Fibroblast of skin of left quadriceps (primary cell): ENCODE results near the gene GRIK2.
A peak's percentile ranks its signal among the peaks of the same experiment; 100 is the strongest.

Experiments
- DNase-seq, 2 experiments: peaks; one replicate each; pipeline ENCODE4 v3.0.0-alpha.2; 2013; ENCODE audit warnings: low read depth in 2 of 2

Gene GRIK2

DNA sequence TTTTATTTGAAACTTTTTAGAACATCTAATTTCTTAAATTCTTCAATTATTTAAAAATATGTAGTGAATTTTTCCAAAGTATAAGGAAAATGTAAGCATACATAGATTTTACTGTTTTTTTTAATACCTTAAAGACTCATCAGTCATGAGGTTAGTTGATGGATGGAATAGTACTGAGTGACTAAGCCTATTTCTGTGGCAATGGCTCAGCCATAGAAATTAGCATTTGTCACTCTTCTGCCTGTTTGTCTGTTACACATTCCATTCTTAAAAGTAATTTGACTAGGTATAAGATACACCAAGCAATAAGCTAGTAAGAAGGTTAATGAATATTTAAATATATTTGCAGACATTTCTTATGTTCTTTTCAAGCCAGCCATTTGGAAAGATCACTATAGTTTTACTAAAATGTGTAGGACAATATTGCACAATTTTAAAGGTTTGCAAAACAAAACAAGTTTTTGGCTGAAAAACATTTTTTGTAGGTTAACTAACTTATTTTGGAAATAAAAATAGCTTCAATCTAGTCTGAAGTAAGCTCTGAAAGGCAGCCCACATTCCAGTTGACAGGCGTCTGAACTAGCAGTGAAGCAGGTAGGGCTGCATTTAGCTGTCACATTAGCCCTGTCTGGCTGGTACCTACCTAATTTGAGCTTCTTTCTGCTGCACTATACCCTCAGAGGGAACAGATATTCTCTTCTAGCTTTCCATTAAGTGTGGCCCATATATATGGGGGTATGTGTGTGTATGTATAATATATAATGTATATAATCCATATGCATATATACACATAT lies 385.7 kb downstream of the GRIK2 start:
- no peak for DNase-seq

DNA sequence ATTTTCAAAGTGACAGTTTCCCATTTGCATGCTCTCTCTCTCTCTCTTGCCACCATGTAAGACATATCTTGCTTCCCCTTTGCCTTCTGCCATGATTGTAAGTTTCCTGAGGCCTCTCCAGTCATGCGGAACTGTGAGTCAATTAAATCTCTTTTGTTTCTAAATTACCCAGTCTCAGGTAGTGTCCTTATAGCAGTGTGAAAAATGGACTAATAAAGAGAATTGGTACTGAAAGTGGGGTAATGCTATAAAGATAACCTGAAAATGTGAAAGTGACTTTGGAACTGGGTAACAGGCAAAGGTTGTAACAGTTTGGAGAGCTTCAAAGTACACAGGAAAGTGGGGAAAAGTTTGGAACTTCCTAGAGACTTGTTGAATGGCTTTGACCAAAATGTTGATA lies 389.8 kb downstream of the GRIK2 start:
- DNase-seq: no peak

DNA sequence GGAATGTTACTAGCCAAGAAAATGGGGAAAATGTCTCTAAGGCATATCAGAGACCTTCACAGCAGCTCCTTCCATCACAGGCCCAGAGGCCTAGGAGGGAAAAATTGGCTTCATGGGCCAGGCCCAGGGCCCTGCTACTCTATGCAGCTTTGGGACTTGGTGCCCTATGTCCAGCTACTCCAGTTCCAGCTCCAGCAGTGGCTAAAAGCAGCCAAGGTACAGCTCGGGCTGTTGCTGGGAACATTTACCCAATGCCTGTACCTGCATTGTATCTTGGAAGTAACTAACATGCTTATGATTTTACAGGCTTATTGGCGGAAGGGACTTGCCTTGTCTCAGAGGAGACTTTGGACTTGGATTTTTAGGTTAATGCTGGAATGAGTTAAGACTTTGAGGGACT lies 390.6 kb downstream of the GRIK2 start:
- DNase-seq: no peak

DNA sequence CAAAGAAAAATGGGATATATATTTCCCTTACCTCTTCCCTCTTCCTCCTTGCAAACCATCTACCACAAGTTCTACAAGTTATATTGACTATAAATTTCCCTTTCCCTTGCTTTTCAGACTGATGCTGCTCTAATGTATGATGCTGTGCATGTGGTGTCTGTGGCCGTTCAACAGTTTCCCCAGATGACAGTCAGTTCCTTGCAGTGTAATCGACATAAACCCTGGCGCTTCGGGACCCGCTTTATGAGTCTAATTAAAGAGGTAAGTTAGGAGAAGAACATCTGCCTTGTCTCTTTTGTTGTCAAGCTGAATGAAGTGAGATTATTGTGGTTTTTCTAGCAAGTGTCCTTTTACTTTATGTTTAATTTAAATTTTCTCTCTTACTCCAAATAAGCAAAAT lies 406.0 kb downstream of the GRIK2 start:
- DNase-seq: no peak

DNA sequence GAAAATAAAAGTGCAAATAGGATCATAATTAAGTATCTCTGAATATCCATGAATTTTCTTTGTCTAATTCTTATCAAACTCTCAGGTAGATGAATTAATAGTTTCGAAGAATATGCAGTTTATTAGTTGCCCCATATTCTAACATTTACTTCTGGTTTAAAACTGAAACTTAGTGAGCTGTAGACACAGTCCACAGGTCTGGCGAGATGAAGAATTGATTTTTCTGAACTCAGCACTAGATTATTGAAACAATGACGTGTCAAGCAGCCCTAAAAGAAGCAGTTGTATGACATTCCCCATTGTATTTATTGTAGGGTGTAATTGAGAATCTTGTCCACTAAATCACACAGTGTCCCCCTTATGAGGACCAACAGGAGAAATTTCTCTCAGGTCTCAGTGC lies 407.1 kb downstream of the GRIK2 start:
- DNase-seq: no peak

DNA sequence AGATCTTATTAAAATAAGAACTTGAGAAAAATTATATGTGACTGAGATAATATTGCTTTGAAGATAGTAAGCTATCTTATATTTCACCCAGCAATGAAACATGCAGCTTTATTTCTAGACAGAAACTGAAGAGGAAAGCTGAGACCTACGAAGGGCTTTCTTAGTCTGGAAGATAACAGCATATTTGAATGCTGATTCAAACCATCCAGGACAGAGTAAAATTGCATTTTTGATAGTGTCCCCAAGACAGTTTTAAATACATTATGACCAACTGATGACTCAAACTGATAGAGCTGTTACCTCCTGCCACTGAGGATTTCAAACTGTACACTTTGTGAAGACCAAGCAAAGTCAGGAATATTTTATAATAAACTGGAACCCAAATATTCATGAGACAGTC lies 409.6 kb downstream of the GRIK2 start:
- DNase-seq: no peak

DNA sequence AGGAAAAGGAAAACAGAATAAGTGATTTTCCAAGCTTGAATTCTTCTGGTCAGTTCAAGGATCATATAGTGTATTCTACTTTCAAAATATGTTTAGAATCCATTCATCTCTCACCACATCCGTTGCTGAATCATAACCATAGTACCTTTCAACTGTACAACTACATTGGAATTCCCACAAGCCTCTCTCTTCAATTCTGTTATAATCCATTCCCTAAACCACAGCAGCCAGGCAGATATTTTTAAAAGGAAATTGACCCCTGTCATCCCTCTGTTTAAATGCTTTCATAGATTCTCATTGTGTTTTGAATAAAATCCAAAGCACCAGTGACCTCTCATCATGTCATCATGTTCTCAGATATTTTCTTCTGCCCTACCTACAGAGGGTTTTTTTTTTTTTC lies 412.7 kb downstream of the GRIK2 start:
- peak; percentile 66 to 71 for DNase-seq

DNA sequence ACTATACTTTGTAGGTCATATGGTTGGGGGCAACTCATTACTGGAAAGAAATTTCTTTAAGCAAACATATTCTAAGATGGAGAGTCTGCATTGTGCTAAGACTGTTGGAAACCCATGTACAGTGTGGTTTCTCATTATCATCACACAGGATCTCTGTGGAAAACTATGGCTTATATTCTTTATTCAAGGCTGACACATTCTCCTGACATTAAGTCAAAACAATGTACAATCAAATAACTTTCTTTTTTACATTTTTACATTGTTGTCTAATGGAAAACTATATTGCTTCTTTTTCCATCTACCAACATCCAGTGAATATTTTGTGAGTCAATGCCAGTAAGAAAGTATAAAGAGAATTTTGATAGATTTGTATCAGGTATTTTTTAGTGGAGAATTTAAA lies 417.6 kb downstream of the GRIK2 start:
- no peak for DNase-seq

DNA sequence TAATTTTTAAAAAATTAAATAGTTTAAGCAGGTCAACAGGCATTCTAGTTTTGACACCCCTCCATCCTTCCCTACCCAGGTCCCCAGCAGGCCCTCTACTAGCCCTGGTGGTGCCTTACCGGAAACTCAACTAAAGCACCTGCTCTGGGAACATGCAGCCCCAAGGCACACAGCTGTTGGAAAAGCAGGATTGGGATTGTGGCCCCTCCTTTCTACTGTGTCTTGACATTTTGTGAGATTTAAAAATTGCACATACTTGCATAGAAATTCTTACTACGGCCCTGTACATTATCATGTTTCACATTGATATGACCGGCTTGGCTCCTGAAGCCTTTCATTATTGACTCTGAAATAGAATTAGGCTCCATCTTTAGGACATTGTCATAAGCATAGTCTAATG lies 423.2 kb downstream of the GRIK2 start:
- no peak for DNase-seq

DNA sequence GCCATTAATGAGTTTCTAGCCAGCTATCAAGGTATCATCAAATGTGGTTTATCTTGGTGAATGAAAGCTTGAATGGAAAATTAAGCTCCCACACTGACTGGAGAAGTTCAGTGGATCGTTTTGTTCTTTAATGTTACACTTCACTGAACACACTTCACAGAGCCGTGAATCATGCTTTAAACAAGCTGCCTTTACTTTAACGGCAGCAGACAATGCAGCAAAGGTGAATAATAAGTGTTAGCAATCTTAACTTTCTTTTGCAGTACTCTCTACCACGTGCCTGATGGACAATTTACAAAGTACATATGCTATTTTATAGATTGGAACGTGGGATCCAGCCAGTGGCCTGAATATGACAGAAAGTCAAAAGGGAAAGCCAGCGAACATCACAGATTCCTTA lies 424.5 kb downstream of the GRIK2 start:
- DNase-seq: no peak

DNA sequence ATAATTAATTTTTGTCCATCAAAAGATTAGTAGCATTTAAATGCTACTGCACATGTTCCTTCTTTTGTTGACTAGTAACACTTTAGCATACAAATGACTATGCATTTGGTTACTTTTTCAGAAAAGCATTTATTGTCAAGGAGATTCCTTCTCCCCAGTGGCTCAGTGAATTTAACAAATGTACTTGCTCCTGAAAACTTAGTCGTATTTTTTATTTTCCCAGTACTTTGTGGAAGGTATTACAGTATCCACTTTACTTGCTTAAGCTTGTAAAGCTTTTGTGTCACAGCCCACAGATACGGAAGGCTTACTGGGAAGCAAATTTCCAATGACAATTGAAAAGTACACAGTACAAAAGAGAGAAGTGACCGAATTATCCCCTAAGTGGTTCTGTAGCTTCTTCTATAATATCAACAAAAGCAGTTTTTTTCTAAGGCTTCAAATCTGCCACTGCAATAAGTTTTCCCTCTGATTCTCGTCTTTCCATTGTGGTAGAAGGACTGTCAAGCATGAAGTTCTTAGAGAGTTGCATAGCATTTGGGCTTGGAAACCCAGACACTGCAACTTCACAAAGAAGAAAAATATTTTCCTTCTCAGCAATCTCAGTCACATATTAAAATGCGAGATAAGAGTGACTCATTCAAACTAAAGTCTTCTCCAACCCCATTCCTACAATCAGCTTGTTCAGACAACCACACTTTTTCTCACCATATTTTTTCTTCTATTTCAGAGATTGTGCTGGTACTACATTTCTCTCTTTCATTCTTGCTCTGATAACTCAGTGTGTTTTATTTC lies 431.2 kb downstream of the GRIK2 start:
- no peak for DNase-seq

DNA sequence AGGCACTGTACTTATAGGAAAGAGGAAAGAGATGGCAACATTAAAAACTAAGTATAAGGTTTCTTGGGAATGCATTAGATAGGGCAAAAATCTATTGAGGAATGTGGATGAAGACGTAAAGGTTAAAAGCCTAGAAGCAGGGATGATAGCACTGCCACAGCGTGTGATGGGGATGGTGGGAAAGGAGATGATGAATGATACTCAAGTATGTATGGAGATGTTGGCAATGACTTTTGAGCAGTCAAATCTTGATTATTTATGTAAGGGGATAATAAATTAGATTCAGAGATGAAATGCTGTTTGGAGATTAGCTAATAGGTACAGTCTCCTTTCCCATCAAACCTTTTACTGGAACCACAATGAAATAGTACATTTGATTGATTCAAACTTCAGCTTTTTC lies 432.8 kb downstream of the GRIK2 start:
- peak in 1 of 2 experiments; percentile 10 for DNase-seq

DNA sequence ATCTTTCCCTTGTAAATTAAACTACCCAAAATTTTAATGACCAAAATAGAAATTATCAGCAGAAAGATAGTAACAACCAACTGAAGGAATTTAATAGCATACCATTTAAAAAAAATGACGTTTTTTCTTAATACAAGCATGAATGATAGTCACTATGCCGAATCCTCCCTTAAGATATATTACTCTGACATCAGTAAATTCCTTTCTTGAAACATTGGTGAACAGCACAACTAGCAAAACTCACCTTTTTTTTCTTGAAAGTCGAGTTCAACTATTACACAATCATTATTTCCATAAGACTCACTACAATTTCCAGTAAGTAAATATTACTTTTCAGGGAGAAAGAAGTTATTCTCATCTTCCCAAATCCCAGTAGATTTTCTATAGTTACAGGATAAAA lies 433.2 kb downstream of the GRIK2 start:
- DNase-seq: peak in 1 of 2 experiments; percentile 6

DNA sequence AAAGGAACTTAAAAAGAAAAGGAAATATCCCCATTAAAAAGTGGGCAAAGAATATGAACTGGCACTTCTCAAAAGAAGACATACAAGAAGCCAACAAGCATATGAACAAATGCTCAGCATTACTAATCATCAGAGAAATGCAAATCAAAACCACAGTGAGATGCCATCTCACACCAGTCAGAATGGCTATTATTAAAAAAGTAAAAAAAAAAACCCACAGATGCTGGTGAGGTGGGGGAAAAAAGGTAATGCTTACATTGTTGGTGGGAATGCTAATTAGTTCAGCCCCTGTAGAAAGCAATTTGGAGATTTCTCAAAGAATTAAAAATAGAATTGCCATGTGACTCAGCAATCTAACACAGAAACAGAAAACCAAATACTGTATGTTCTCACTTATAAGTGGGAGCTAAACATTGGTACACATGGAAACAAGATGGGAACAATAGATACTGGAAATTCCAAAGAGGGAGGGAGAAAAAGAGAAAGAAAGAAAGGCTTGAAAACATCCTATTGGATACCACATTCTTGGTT lies 437.1 kb downstream of the GRIK2 start:
- peak; percentile 43 to 44 for DNase-seq

DNA sequence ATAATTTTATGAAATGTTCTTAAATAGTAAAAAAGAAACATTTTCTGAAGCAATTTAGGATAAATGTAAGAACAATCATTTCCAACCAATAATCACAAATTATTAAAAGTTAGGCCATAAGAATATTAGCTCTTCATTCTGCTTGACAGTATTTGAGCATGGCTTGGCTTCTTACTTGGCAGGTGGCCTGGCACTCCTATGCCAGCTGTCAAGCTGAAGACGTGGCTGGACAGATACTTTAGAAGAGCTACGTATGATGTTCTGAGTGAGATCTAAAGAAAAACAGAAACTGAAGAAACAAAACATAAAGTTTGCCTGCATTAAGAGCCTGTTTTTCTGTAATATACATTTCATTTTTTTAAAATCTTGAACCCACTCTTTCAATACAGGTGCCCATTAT lies 438.9 kb downstream of the GRIK2 start:
- DNase-seq: no peak

DNA sequence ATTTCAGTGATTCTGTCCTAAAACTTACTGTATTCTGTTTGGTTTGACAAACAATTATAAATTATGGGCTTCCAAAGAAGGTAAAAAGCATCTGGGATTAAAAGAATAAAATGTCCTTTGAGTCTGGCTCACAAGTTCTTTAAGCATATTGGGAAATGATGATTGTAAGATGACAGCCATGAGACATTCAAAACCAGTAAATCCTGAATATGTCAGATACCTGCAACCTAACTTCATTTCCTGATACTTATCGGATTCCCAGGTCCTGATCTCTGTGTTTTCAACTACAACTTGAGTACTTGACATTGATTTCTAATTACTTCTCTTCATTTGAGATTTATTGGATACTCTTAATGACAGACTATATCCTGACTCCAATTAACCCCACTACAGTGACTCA lies 446.6 kb downstream of the GRIK2 start:
- no peak for DNase-seq

DNA sequence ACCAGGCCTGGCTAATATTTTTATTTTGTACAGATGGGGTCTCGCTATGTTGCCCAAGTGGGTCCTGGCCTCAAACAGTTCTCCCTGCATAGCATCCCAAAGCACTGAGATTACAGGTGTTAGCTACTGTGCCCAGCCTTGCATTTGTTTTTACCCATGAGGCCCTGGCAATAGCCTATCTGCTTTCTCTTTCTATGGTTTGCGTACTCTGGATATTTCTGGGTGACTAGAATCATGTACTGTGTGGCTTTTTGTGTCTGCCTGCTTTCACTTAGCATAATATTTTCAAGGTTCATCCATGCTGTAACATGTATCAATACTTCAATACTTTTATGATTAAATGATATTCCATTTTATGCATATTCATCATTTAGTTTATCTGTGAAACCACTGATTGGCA lies 451.7 kb downstream of the GRIK2 start:
- DNase-seq: no peak

DNA sequence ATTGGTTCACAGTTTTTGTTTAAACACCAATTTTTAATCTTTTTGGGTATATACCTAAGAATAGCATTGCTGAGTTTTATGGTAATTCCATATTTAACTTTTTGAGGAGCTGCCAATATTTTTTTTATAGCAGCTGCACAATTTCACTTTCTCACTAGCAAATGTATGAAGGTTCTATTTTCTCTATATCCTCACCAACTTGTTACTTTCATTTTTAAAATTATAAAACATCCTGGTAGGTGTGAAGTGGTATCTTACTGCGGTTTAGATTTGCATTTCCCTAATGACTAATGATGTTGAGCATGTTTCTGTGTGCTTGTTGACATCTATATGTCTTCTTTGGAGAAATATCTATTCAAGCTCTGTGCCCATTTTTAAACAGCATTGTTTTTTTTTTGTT lies 452.1 kb downstream of the GRIK2 start:
- DNase-seq: no peak

DNA sequence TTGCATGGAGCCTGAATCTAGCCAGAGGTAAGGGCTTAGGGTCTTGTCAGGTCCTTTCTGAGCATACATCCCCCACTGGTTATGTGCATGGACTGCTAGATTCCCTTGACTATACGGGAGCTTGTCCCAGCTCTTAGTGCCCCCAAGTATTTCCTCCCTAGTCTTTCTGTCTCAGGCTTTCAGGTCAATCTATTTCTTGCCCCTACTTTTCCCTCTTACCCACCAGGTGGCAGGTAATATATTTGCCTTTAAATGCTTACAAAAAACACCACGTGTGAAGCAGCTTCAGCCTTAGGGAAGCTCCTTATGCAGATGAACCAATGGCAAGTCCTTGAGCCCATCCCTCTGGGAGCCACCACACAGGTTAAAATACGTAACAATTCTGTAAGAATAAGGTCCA lies 454.2 kb downstream of the GRIK2 start:
- DNase-seq: no peak

DNA sequence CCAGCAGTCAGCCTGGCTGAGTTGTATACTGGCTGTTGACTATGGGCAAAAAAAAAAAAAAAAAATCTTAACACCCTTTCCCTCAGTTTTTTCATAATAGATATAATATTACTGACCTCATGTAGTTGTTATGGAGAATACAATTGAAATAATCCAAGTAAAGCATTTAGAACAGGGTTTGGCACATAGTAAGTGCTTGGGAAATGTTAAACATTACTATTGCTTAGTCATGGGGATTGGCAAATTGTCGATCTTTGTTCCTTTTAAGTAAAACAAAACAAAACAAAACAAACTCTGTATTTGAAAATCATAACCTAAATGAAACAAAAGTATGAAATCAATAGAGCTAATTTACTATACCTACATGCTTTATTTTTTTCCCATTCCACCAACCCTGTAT lies 458.4 kb downstream of the GRIK2 start:
- DNase-seq: no peak

DNA sequence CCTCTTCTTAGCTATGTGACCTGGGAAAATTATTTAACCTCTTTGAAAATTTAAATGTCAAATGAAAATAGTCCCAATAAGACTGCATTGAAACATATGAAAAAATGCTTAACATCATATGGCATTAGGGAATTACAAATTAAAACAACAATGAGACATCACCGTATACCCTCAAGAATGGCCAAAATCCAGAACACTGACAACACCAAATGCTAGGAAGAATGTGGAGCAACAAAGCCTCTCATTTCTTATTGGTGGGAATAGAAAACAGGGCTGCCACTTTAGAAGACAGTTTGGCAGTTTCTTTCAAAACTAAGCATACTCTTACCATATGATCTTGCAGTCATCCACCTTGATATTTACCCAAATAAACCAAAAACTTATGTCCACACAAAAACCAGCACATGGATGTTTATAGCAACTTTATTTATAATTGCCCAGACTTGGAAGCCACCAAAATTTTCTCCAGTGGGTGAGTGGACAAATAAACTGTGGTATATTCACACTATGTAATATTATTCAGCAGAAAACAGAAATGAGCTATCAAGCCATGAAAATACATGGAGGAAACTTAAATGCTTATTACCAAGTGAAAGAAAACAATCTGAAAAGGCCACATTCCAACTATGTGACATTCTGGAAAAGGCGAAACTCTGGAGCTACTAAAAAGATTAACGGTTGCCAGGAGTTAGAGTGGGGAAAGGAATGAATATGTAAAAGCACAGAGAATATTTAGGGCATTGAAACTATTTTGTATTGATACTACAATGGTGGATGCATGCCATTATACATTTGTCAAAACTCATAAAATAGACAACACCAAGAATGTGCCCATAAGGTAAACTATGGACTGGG lies 459.9 kb downstream of the GRIK2 start:
- no peak for DNase-seq

DNA sequence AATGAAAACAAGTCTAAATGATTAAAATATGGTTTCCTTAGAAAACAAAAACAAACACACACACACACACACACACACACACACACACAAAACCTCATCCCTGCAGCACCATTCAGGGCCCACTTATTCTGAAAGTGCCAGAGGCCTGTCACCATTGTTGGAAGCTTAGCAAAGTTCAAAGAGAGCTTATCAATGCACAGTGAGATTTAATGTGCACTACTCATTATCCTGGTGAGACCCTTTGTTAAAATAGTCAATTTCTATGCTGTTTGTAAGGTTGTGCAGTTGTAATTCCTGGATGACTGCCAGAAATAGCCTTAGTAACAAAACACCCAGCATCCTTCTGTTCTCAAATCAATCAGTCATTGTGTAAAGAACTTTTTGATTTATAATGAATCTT lies 482.9 kb downstream of the GRIK2 start:
- no peak for DNase-seq
